Measurements from ENCODE around the gene SUCO.

The SUCO gene

DNA sequence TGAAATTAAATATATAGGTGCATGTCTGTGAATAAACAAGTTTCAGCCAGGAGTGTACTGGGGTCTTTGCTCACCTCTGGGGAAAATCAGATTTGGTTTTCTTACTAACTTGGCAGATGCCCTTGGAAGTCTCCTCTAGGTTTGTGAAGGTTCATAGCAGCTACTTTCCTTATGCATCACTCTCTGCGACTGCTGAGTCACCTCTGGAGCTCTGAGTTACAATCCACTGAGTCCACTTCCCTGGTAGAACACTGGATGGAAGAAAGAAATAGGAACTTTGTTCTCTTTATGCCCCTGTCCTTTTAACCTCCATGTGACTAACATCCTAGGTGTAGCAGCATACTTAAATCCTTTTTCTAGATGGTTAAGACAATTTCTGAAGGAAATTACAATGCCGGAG lies 121.6 kb downstream of the SUCO start:
- no peak overlapping the region for H3K4me3 Mint-ChIP-seq

GRCh38 chr1:172656576-172656975 lies 123.6 kb downstream of the SUCO start:
- no peaks in the 10 kb centered on the region for H3K36me3 Mint-ChIP-seq (ENCODE audit: low read depth)
- no peak overlapping the region for H3K27ac Mint-ChIP-seq
- TF ChIP-seq CTCF (IDR thresholded peaks at IDR 0.05; ENCODE audit: unreplicated experiment in 3 of 3), result no peak
- no peaks in the 10 kb centered on the region for H3K27me3 Mint-ChIP-seq (ENCODE audit: low read depth)
- no peak overlapping the region for H3K4me3 Mint-ChIP-seq
- H3K4me1 Mint-ChIP-seq, result no peaks in the 10 kb centered on the region
- H3K9me3 Mint-ChIP-seq, result no peaks in the 10 kb centered on the region

More for the DNA sequence above, 121.6 kb downstream of the SUCO start:
- Mint-ChIP-seq H3K4me1 (no peaks in the 10 kb centered on the region), H3K27me3 (ENCODE audit: low read depth) (no peaks in the 10 kb centered on the region), H3K9me3 (no peaks in the 10 kb centered on the region), H3K36me3 (ENCODE audit: low read depth) (no peaks in the 10 kb centered on the region), H3K27ac (no peak overlapping the region)
- no peak for TF ChIP-seq CTCF (IDR thresholded peaks at IDR 0.05; ENCODE audit: unreplicated experiment in 3 of 3)

GRCh38 chr1:172657586-172657985 lies 124.6 kb downstream of the SUCO start:
- Mint-ChIP-seq H3K4me3 (no peak overlapping the region), H3K36me3 (ENCODE audit: low read depth) (no peaks in the 10 kb centered on the region), H3K9me3 (no peaks in the 10 kb centered on the region), H3K4me1 (no peaks in the 10 kb centered on the region), H3K27ac (no peak overlapping the region), H3K27me3 (ENCODE audit: low read depth) (no peaks in the 10 kb centered on the region)
- TF ChIP-seq CTCF (IDR thresholded peaks at IDR 0.05; ENCODE audit: unreplicated experiment in 3 of 3), result no peak

DNA sequence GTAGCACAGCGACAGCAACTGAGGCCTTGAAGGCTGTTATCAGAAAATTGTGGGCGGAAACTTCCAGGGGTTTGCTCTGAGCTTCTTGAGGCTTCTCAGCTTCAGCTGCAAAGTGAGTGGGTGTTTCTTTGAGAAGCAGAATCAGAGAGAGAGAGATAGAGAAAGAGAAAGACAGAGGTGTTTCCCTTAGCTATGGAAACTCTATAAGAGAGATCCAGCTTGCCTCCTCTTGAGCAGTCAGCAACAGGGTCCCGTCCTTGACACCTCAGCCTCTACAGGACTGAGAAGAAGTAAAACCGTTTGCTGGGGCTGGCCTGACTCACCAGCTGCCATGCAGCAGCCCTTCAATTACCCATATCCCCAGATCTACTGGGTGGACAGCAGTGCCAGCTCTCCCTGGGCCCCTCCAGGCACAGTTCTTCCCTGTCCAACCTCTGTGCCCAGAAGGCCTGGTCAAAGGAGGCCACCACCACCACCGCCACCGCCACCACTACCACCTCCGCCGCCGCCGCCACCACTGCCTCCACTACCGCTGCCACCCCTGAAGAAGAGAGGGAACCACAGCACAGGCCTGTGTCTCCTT lies 126.0 kb downstream of the SUCO start, which contains the start of gene FASLG:
FASLG (plus strand) TSS at position 233 of the 583 bp plus-strand sequence; CDS start at position 332, 99 bp downstream.
- Mint-ChIP-seq H3K27me3 (ENCODE audit: low read depth) (no peaks in the 10 kb centered on the region), H3K27ac (no peak within 1 kb of the TSS), H3K9me3 (no peaks in the 10 kb centered on the region), H3K4me3 (no peak within 1 kb of the TSS), H3K4me1 (no peaks in the 10 kb centered on the region), H3K36me3 (ENCODE audit: low read depth) (no peaks in the 10 kb centered on the region)
- TF ChIP-seq CTCF (IDR thresholded peaks at IDR 0.05; ENCODE audit: unreplicated experiment in 3 of 3), result no peak

DNA sequence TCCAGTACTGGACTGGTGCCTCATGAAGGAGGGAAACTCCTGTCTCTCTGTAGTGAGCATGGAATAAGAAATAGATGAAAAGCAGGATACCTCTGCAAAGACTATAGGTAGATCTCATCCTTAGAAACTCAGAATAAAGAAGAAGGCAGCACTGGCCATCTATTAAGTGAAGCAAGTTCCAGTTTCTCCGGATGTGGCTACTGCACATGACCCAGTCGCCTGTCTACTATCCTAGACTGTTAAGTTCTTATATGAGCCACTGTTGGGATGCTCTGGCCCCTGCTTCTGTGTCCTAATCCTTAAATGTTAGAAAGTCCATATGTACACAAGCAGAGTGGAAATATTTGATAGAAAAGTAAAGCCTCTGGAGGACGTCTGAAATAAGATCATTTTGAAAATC lies 128.2 kb downstream of the SUCO start:
- H3K27ac Mint-ChIP-seq, result no peak overlapping the region
- H3K36me3 Mint-ChIP-seq (ENCODE audit: low read depth), result no peaks in the 10 kb centered on the region
- no peaks in the 10 kb centered on the region for H3K4me1 Mint-ChIP-seq
- no peaks in the 10 kb centered on the region for H3K9me3 Mint-ChIP-seq
- H3K27me3 Mint-ChIP-seq (ENCODE audit: low read depth), result no peaks in the 10 kb centered on the region
- H3K4me3 Mint-ChIP-seq, result no peak overlapping the region
- no peak for TF ChIP-seq CTCF (IDR thresholded peaks at IDR 0.05; ENCODE audit: unreplicated experiment in 3 of 3)

Data from nephron (organoid).